Right lobe of liver (tissue), 6 donors: ENCODE data around the gene WDFY2. TPM values are rescaled to one million over a fixed set of nuclear protein-coding genes. Genes with fewer than 3 reads are reported as not detected.

Experiments used
- ATAC-seq, 4 donors: fragments of 200-7000 bp; cut with Tn5 transposase; one replicate each; pipeline ENCODE4 v1.9.1; 2020; ENCODE audit warnings: mild to moderate bottlenecking in 4 of 4, moderate library complexity in 4 of 4
- DNase-seq, 3 donors: peaks; one replicate each; pipeline ENCODE4 v3.0.0-alpha.2; 2020
- H3K27ac ChIP-seq, 3 donors: fragments of 200-600 bp; one replicate each; pipeline ENCODE4 v1.8.0; 2022
- H3K27me3 ChIP-seq, 2 donors: fragments of 200-600 bp; one replicate each; pipeline ENCODE4 v1.8.0; 2022
- H3K36me3 ChIP-seq, 4 donors: fragments of 200-600 bp; sonication (generic) in 1 of 4; one replicate each; pipeline versions ENCODE4 v1.5.1 to v1.8.0; 2017 to 2022; ENCODE audit warnings: control low read depth in 1 of 4
- H3K4me1 ChIP-seq, 4 donors: fragments of 200-600 bp; sonication (generic) in 1 of 4; one replicate each; pipeline versions ENCODE4 v1.5.1 to v1.8.0; 2017 to 2022; ENCODE audit warnings: control low read depth in 1 of 4
- H3K4me3 ChIP-seq, 3 donors: fragments of 200-600 bp; one replicate each; pipeline ENCODE4 v1.8.0; 2022
- H3K9me3 ChIP-seq, 4 donors: fragments of 200-600 bp; sonication (generic) in 1 of 4; one replicate each; pipeline versions ENCODE4 v1.5.1 to v1.8.0; 2017 to 2022; ENCODE audit warnings: control low read depth in 1 of 4
- CTCF ChIP-seq, 4 donors: fragments of 200-600 bp in 3 of 4; fragments of 450-650 bp in 1 of 4; IDR thresholded peaks; one replicate each; pipeline versions ENCODE4 v1.5.1 to v1.8.0; 2016 to 2022; ENCODE audit warnings: antibody characterized with exemption in 4 of 4, mild to moderate bottlenecking in 2 of 4
- POLR2A ChIP-seq: fragments of 450-650 bp; IDR thresholded peaks from one replicate; pipeline ENCODE4 v1.6.1; 2017; ENCODE audit warnings: antibody characterized with exemption, mild to moderate bottlenecking
- WGBS: methylation state at CpG from one replicate; pipeline ENCODE4 v1.1.6; 2018; ENCODE audit warnings: low coverage, low lambda C conversion rate; ENCODE audit not compliant: insufficient coverage; ENCODE audit errors: missing lambda C conversion rate; 5-methylcytosine and 5-hydroxymethylcytosine counted together
- intact Hi-C, 2 donors: fragments of 100-400 bp; cut with DNase I; formaldehyde crosslinking; loops; one replicate each; pipeline versions ENCODE4 v1.11.2 to v1.14.1; 2022
- total RNA-seq, 6 experiments: library from RNA; depleted of rRNA in 2 of 6; stranded (reverse); fragments of >200 nt in 2 of 6; fragmentation: NEBNext Ultra II Directional in 3 of 6; extraction: Animal tissue kit (Norgen Biotek cat#: 25700) in 3 of 6; gene quantifications; one replicate each; pipeline versions ENCODE4 v1.1.0 to v1.2.4, GENCODE V29; 2016 to 2023
- donor health status: DM: no; HTN: yes; CAD: no.
- donor health status: DM: no; HTN: no; CAD: no.
- donor health status: DM: no; HTN: no; CAD: no.
- donor health status: DM: no; HTN: yes; CAD: no.
- donor health status: DM: no; HTN: yes; CAD: no.

WDFY2 gene
- total RNA-seq, 6 experiments from 2014 or later = 4.5 to 12.0 (median 7.3) TPM

- TF ChIP-seq POLR2A (no peak), CTCF (IDR thresholded peaks at IDR 0.05) (no peak)
- no peak overlapping the region for H3K4me3 ChIP-seq
- H3K27ac ChIP-seq = no peak overlapping the region
- intact Hi-C loops = no loop called here
- H3K9me3 ChIP-seq = no peaks in the 10 kb centered on the region
- no peaks in the 10 kb centered on the region for H3K27me3 ChIP-seq
- ATAC-seq (peak; percentile 8 to 33 (median 22)), DNase-seq (no peak)
- WGBS = 57% methylated on average over 2 of the region's 3 CpGs
- peaks cover 0 to 17% (median 8%) of the 10 kb centered on the region in 4 donors for H3K4me1 ChIP-seq
- no peaks in the 10 kb centered on the region for H3K36me3 ChIP-seq
Measured at GRCh38 chr13:51632591-51633362, 48.5 kb downstream of the WDFY2 start.

GRCh38 chr13:51635137-51635878 is 51.0 kb downstream of the WDFY2 start:
- 77% methylated on average over 12 of the region's 12 CpGs for WGBS
- H3K27ac ChIP-seq = no peak overlapping the region
- H3K4me3 ChIP-seq = no peak overlapping the region
- H3K9me3 ChIP-seq = no peaks in the 10 kb centered on the region
- intact Hi-C loops = no loop called here
- ATAC-seq = no peak
- TF ChIP-seq CTCF (IDR thresholded peaks at IDR 0.05) (no peak), POLR2A (no peak)
- H3K36me3 ChIP-seq = no peaks in the 10 kb centered on the region
- H3K27me3 ChIP-seq = no peaks in the 10 kb centered on the region
- peaks cover 0 to 17% (median 8%) of the 10 kb centered on the region in 4 donors for H3K4me1 ChIP-seq
- DNase-seq = no peak

GRCh38 chr13:51636349-51636890 is 52.2 kb downstream of the WDFY2 start:
- Histone ChIP-seq H3K9me3 (no peaks in the 10 kb centered on the region), H3K36me3 (no peaks in the 10 kb centered on the region), H3K4me3 (no peak overlapping the region), H3K27ac (peak overlapping the region in 2 of 3 donors; percentile 16 to 61), H3K27me3 (no peaks in the 10 kb centered on the region), H3K4me1 (peaks cover 0 to 17% (median 8%) of the 10 kb centered on the region in 4 donors)
- intact Hi-C loops = no loop called here
- ATAC-seq (peak; percentile 92 to 96 (median 94)), DNase-seq (no peak)
- 20% methylated on average over 7 of the region's 7 CpGs for WGBS
- TF ChIP-seq POLR2A (no peak), CTCF (IDR thresholded peaks at IDR 0.05) (no peak)

GRCh38 chr13:51637852-51638215 is 53.6 kb downstream of the WDFY2 start:
- ATAC-seq (no peak), DNase-seq (no peak)
- peaks cover 0 to 17% (median 8%) of the 10 kb centered on the region in 4 donors for H3K4me1 ChIP-seq
- H3K27me3 ChIP-seq = no peaks in the 10 kb centered on the region
- TF ChIP-seq POLR2A (no peak), CTCF (IDR thresholded peaks at IDR 0.05) (no peak)
- no peaks in the 10 kb centered on the region for H3K9me3 ChIP-seq
- H3K36me3 ChIP-seq = no peaks in the 10 kb centered on the region
- no peak overlapping the region for H3K4me3 ChIP-seq
- no peak overlapping the region for H3K27ac ChIP-seq
- WGBS = 100% methylated on average over 3 of the region's 4 CpGs
- intact Hi-C loops = no loop called here
